B cell (primary cell): ENCODE results near the gene DACH1.

Experiments used
- EZH2 ChIP-seq: IDR thresholded peaks from 2 replicates; pipeline ENCODE4 v1.6.1; 2012; ENCODE audit warnings: borderline replicate concordance, low read depth, mild to moderate bottlenecking, moderate library complexity, low read length; ENCODE audit not compliant: insufficient read depth, poor library complexity, severe bottlenecking
- TF ChIP-seq, protein P1 (sequence below): fragments of 200-600 bp; IDR thresholded peaks from one replicate; pipeline ENCODE4 v1.8.0; 2022; ENCODE audit warnings: antibody characterized with exemption, mild to moderate bottlenecking

DNA sequence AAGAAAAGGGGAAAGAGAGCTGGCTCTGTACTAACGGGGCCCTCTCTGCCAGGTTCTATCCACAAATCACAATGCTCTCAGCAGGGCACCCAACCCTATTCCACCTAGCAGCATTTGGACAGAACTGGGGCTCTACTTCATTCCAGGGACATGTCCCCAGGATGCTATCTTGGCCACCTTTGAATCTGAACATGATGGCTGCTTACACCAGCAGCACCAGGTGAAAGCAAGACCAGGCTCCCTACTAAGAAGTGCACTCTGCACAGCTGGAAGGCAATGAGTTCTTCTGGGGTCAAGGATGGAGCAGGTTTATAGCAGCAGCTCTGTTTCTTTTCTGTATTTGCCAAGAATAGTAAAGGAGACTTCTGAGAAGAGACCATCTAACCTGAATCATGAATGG, 222.4 kb downstream of the DACH1 start:
- TF ChIP-seq, protein P1, sequence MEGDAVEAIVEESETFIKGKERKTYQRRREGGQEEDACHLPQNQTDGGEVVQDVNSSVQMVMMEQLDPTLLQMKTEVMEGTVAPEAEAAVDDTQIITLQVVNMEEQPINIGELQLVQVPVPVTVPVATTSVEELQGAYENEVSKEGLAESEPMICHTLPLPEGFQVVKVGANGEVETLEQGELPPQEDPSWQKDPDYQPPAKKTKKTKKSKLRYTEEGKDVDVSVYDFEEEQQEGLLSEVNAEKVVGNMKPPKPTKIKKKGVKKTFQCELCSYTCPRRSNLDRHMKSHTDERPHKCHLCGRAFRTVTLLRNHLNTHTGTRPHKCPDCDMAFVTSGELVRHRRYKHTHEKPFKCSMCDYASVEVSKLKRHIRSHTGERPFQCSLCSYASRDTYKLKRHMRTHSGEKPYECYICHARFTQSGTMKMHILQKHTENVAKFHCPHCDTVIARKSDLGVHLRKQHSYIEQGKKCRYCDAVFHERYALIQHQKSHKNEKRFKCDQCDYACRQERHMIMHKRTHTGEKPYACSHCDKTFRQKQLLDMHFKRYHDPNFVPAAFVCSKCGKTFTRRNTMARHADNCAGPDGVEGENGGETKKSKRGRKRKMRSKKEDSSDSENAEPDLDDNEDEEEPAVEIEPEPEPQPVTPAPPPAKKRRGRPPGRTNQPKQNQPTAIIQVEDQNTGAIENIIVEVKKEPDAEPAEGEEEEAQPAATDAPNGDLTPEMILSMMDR: no peak
- TF ChIP-seq EZH2: no peak
